Panc1 (cell line): ENCODE measurements around the gene KRT35. TPM values are rescaled to one million over a fixed set of nuclear protein-coding genes. Genes with fewer than 3 reads are reported as not detected.

Experiments
- ATAC-seq: fragments of 200-7000 bp; cut with Tn5 transposase; 2 replicates; pipeline ENCODE4 v1.9.1; 2020; ENCODE audit warnings: mild to moderate bottlenecking, moderate library complexity
- BruUV-seq: library from RNA; stranded (reverse); fragments of 400-500 nt; replicated peaks from 2 replicates; lab custom pipeline; 2021; lab: Mats Ljungman, UMichigan
- CTCF ChIA-PET: fragments of 300-600 bp; sonication (Branson Sonifier 250); formaldehyde crosslinking; loops from one replicate; lab custom pipeline; 2022; ENCODE audit warnings: antibody characterized with exemption; lab: Charles Lee
- POLR2A ChIA-PET: fragments of 300-600 bp; sonication (Branson Sonifier 250); formaldehyde crosslinking; loops from one replicate; lab custom pipeline; 2022; ENCODE audit warnings: antibody characterized with exemption; lab: Charles Lee
- DNase-seq: peaks from one replicate; pipeline ENCODE4 v3.0.0-alpha.2; 2010; ENCODE audit warnings: low read depth, low spot score
- H3K27ac ChIP-seq: 2 replicates; pipeline ENCODE4 v1.5.1; 2011; ENCODE audit warnings: mild to moderate bottlenecking, low read length, inconsistent platforms
- H3K27me3 ChIP-seq: fragments of 200-500 bp; sonication (Bioruptor generic); 2 replicates; pipeline ENCODE4 v1.6.0; 2014; ENCODE audit warnings: low read length, inconsistent platforms; ENCODE audit not compliant: control insufficient read depth, insufficient read depth
- H3K36me3 ChIP-seq: fragments of 200-500 bp; sonication (Bioruptor generic); 2 replicates; pipeline ENCODE4 v1.5.1; 2014; ENCODE audit warnings: inconsistent platforms, mild to moderate bottlenecking, low read length, moderate library complexity; ENCODE audit not compliant: control insufficient read depth, insufficient read depth
- H3K4me1 ChIP-seq: 2 replicates; pipeline ENCODE4 v1.5.1; 2011; ENCODE audit warnings: inconsistent platforms, mild to moderate bottlenecking, low read length, moderate library complexity; ENCODE audit not compliant: control insufficient read depth, insufficient read depth
- H3K4me3 ChIP-seq, 2 experiments: 2 replicates each; pipeline ENCODE4 v1.5.1; 2011 to 2012; ENCODE audit warnings: low read depth in 2 of 2, low read length in 2 of 2, mild to moderate bottlenecking in 2 of 2, inconsistent platforms in 1 of 2, moderate library complexity in 1 of 2
- H3K9me3 ChIP-seq: fragments of 200-500 bp; sonication (Bioruptor generic); 2 replicates; pipeline ENCODE4 v1.5.1; 2014; ENCODE audit warnings: low read depth, mild to moderate bottlenecking, inconsistent platforms, low read length, moderate library complexity; ENCODE audit not compliant: control insufficient read depth, insufficient read depth
- POLR2AphosphoS5 ChIP-seq: IDR thresholded peaks from 2 replicates; pipeline ENCODE4 v1.6.1; 2012; ENCODE audit warnings: mild to moderate bottlenecking, low read depth, low read length, moderate library complexity
- SIN3A ChIP-seq: IDR thresholded peaks from 2 replicates; pipeline ENCODE4 v1.6.1; 2012; ENCODE audit warnings: low read depth, mild to moderate bottlenecking, low read length, moderate library complexity, borderline replicate concordance; ENCODE audit not compliant: insufficient read depth
- in situ Hi-C: cut with HindIII; loops from 2 replicates; pipeline ENCODE4 v1.10.0; 2016; ENCODE audit warnings: low sequenced_read_pairs, low pct_unique_long_range_greater_than_20kb
- intact Hi-C: fragments of 100-400 bp; cut with micrococcal nuclease; formaldehyde crosslinking; loops from one replicate; pipeline ENCODE4 v1.10.0; 2022; ENCODE audit not compliant: unreplicated experiment
- total RNA-seq: library from RNA; stranded (reverse); gene quantifications from one replicate; pipeline ENCODE4 v1.2.1, GENCODE V29; 2021; ENCODE audit not compliant: unreplicated experiment
- TF ChIP-seq, protein P1 (sequence below): fragments of 450-650 bp; IDR thresholded peaks from 2 replicates; pipeline ENCODE4 v1.5.1; 2017; ENCODE audit warnings: mild to moderate bottlenecking
- TF ChIP-seq, protein P2 (sequence below), 2 experiments: IDR thresholded peaks; 2 replicates each; pipeline ENCODE4 v1.6.1; 2011 to 2012; ENCODE audit warnings: low read depth in 2 of 2, control low read depth in 1 of 2, low read length in 1 of 2, mild to moderate bottlenecking in 1 of 2, moderate library complexity in 1 of 2; ENCODE audit not compliant: insufficient read depth in 1 of 2

The KRT35 gene
- total RNA-seq, 1 experiment from 2014 or later, result not detected

DNA sequence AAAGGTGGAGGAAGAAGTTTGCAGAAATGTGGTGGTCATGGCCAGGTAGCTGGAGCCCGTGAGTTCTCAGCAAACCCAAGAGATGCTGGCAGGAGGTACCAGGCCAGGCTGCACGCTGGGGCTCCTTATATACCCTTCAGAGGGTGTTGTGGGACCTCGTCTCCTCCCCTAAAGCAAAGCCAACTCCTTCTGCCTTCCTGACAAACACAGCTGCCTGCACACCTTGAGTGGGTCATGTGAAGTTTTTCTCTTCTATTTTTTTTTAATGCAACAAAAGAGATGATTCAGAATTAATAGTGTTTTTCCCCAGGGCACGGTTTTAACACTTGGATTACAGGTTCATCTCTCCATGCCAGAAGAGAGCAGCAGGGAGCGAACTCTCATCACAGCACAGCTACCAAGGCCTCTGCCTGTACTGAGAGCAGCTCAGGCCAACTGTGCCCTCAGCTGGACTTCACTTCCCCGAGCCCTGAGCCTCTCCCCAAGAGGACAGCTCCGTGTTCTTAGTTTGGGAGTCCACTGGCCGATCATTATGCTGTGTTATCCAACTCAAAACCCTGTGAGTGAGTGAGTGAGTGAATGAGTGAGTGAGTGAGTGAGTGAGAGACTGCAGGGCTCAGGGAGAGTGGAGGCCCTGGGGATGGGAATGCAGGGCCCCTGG is 38.0 kb upstream of the KRT35 start, which contains the start of gene KRT15:
Gene KRT15 (minus strand): TSS at position 102 of the 661 bp plus-strand sequence. CDS start 63 bp downstream, at position 39.
- intact Hi-C loops, result no loop called here
- ChIA-PET CTCF (interaction anchor here (0.6 to 1.5 kb wide), 4 partner anchors 30 to 768 kb away, joined by 3 to 22 read pairs (median 4); no protein-coding TSS in a partner anchor), POLR2A (interaction anchor here (0.8 kb wide), 1 partner anchor 26 kb away, joined by 3 read pairs; no protein-coding TSS in a partner anchor)
- Histone ChIP-seq H3K4me1 (peaks cover 68% of the 10 kb centered on the region), H3K27ac (peak within 1 kb of the TSS; percentile 96), H3K9me3 (no peaks in the 10 kb centered on the region), H3K4me3 (peak within 1 kb of the TSS in 1 of 2 experiments; percentile 17; a peak in 1 of 4 replicates), H3K36me3 (peaks cover 3% of the 10 kb centered on the region; the same call in 1 of the 2 replicates), H3K27me3 (no peaks in the 10 kb centered on the region)
- in situ Hi-C loops, result no loop called here
- no TSS peak for BruUV-seq
- DNase-seq (no peak), ATAC-seq (peak; percentile 22)
- peak; percentile 41; the same call in 1 of the 2 replicates for TF ChIP-seq POLR2AphosphoS5
- TF ChIP-seq SIN3A, result no peak

DNA sequence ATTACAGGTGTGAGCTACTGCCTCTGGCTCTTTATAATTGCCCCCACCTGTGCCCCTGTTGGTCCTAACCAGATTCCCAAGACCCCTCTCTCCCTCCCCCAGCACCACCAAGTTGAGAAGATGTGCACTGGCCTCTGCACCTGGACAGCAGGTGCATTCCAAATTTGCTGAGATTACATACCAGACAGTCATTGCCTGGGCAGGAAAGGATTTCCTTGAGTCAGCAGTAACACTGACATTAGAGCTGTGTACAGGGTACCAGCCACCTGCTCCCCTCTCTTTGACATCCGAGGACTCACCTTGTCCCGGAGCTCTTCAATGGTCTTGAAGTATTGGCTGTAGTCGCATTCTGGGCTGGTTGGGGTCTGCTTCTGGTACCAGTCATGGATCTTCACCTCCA is 37.1 kb upstream of the KRT35 start:
- in situ Hi-C loops (no loop called here), intact Hi-C loops (no loop called here)
- peaks cover 64% of the 10 kb centered on the region for H3K4me1 ChIP-seq
- H3K9me3 ChIP-seq, result no peaks in the 10 kb centered on the region
- no peak for DNase-seq
- peaks cover under 1% of the 10 kb centered on the region; the same call in 1 of the 2 replicates for H3K36me3 ChIP-seq
- peak overlapping the region; percentile 96 for H3K27ac ChIP-seq
- TF ChIP-seq, protein P1, sequence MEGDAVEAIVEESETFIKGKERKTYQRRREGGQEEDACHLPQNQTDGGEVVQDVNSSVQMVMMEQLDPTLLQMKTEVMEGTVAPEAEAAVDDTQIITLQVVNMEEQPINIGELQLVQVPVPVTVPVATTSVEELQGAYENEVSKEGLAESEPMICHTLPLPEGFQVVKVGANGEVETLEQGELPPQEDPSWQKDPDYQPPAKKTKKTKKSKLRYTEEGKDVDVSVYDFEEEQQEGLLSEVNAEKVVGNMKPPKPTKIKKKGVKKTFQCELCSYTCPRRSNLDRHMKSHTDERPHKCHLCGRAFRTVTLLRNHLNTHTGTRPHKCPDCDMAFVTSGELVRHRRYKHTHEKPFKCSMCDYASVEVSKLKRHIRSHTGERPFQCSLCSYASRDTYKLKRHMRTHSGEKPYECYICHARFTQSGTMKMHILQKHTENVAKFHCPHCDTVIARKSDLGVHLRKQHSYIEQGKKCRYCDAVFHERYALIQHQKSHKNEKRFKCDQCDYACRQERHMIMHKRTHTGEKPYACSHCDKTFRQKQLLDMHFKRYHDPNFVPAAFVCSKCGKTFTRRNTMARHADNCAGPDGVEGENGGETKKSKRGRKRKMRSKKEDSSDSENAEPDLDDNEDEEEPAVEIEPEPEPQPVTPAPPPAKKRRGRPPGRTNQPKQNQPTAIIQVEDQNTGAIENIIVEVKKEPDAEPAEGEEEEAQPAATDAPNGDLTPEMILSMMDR, result no peak
- ATAC-seq, result no peak
- POLR2A ChIA-PET, result interaction anchor here (0.6 kb wide), 2 partner anchors 10 to 110 kb away, joined by 6 to 8 read pairs; no protein-coding TSS in a partner anchor
- CTCF ChIA-PET, result interaction anchor here (1.1 kb wide), 1 partner anchor 767 kb away, joined by 5 read pairs; no protein-coding TSS in a partner anchor
- peak overlapping the region in 1 of 2 experiments; percentile 9; a peak in 1 of 4 replicates for H3K4me3 ChIP-seq
- BruUV-seq, result no TSS peak
- no peaks in the 10 kb centered on the region for H3K27me3 ChIP-seq

DNA sequence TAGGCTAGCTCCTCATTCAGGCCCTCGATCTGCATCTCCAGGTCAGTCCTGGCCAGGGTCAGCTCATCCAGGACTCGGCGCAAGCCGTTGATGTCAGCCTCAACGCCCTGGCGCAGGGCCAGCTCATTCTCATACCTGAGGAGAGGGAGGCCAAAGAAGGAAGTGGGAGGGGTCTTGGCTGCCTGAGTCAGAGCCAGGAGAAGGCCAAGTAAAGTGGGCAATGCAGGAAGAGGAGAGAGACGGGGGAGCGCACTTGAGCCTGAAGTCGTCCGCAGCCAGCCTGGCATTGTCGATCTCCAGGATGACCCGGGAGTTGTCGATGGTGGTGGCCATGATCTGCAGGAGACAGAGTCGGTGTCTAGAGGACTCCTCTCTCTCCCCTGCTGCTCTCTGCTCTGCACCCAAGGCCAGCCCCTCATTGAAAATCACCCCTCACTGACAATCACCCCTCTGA is 35.9 kb upstream of the KRT35 start:
- no peak overlapping the region for H3K4me3 ChIP-seq
- in situ Hi-C loops, result no loop called here
- ChIA-PET POLR2A (interaction anchor here (0.5 kb wide), 1 partner anchor 815 kb away, joined by 3 read pairs; no protein-coding TSS in a partner anchor), CTCF (no interaction called here)
- H3K27me3 ChIP-seq, result no peaks in the 10 kb centered on the region
- H3K36me3 ChIP-seq, result no peaks in the 10 kb centered on the region
- no TSS peak for BruUV-seq
- TF ChIP-seq, protein P2, sequence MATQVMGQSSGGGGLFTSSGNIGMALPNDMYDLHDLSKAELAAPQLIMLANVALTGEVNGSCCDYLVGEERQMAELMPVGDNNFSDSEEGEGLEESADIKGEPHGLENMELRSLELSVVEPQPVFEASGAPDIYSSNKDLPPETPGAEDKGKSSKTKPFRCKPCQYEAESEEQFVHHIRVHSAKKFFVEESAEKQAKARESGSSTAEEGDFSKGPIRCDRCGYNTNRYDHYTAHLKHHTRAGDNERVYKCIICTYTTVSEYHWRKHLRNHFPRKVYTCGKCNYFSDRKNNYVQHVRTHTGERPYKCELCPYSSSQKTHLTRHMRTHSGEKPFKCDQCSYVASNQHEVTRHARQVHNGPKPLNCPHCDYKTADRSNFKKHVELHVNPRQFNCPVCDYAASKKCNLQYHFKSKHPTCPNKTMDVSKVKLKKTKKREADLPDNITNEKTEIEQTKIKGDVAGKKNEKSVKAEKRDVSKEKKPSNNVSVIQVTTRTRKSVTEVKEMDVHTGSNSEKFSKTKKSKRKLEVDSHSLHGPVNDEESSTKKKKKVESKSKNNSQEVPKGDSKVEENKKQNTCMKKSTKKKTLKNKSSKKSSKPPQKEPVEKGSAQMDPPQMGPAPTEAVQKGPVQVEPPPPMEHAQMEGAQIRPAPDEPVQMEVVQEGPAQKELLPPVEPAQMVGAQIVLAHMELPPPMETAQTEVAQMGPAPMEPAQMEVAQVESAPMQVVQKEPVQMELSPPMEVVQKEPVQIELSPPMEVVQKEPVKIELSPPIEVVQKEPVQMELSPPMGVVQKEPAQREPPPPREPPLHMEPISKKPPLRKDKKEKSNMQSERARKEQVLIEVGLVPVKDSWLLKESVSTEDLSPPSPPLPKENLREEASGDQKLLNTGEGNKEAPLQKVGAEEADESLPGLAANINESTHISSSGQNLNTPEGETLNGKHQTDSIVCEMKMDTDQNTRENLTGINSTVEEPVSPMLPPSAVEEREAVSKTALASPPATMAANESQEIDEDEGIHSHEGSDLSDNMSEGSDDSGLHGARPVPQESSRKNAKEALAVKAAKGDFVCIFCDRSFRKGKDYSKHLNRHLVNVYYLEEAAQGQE (IDR thresholded peaks at IDR 0.05; ENCODE audit: insufficient read depth in 1 of 2, low read depth in 2 of 2, low read length in 1 of 2), result no peak
- DNase-seq (no peak), ATAC-seq (no peak)
- H3K4me1 ChIP-seq, result peaks cover 52% of the 10 kb centered on the region
- no peaks in the 10 kb centered on the region for H3K9me3 ChIP-seq
- intact Hi-C loops, result no loop called here
- peak overlapping the region; percentile 96 for H3K27ac ChIP-seq
